NT2/D1 (cell line): ENCODE results near the gene LILRA2.

ENCODE experiments used
- SUZ12 ChIP-seq: IDR thresholded peaks from 2 replicates; pipeline ENCODE4 v1.6.1; 2011; ENCODE audit not compliant: insufficient read length, insufficient read depth; ENCODE audit errors: extremely low read depth
- YY1 ChIP-seq: IDR thresholded peaks from 2 replicates; pipeline ENCODE4 v1.6.1; 2011; ENCODE audit not compliant: insufficient read length, insufficient read depth
- ZNF274 ChIP-seq: IDR thresholded peaks from 2 replicates; pipeline ENCODE4 v1.6.1; 2011; ENCODE audit warnings: mild to moderate bottlenecking, low read depth, low read length

GRCh38 chr19:54552913-54553310, 20.7 kb upstream of the LILRA2 start:
- TF ChIP-seq YY1 (no peak), ZNF274 (no peak), SUZ12 (no peak)
